Measurements from ENCODE around the gene OR14K1.
"Not testable (repeated sequence)": the region's sequence is repeated elsewhere in the genome, so short reads cannot be mapped to it uniquely, and the experiment has no call there.

Gene OR14K1, protein sequence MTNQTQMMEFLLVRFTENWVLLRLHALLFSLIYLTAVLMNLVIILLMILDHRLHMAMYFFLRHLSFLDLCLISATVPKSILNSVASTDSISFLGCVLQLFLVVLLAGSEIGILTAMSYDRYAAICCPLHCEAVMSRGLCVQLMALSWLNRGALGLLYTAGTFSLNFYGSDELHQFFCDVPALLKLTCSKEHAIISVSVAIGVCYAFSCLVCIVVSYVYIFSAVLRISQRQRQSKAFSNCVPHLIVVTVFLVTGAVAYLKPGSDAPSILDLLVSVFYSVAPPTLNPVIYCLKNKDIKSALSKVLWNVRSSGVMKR

DNA sequence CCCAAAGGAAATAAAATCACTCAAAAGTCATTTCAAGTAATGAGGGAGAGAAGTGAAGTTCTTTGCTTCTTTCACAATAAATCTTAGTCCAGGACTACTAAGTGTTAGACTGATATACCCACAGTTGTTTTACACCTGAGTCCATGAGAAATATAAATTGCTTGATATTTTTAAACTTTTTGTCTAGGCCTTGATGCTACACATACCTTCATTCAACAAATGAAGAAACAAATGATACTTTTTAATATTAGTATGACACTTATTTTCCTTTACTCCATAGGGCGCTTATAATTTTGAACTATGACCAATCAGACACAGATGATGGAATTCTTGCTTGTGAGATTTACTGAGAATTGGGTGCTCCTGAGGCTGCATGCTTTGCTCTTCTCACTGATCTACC lies at the start of gene OR14K1:
TSS of gene OR14K1 (plus strand) at position 301 of the 400 bp plus-strand sequence. CDS start at position 301, 0 bp downstream.
- no peak for DNase-seq

DNA sequence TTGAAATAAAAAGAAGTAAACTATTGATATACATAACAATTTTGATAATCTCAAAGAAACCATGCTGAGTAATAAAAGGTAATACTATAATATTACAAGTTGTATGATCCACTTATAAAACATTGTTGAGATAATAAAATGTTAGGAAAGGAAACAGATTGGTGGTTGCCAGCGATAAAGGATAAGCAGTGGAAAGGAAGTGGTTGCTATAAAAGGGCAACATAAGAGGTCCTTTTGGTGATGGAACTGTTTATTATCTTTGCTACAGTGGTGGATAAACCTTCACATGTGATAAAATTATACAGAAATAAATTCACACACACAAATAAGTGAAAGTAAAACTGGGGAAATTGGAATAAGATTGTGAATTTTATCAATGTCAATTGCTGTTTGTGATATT lies 37.1 kb upstream of the OR14K1 start:
- DNase-seq: no peak

DNA sequence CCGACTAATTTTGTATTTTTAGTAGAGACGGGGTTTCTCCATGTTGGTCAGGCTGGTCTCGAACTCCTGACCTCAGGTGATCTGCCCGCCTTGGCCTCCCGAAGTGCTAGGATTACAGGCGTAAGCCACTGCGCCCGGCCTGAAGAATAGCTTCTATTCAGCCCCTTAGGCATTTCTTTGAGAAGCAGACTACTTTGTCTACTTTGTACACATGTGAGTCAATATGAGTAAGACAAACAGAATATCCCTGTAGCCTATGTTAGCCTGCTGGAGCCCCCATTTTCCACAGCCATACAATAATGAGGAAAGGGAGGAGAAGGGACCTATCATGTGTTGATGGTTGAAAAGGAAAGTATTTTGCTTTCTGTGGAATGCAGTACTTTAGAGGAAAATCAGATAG lies 27.7 kb upstream of the OR14K1 start:
- DNase-seq: not testable (repeated sequence)

DNA sequence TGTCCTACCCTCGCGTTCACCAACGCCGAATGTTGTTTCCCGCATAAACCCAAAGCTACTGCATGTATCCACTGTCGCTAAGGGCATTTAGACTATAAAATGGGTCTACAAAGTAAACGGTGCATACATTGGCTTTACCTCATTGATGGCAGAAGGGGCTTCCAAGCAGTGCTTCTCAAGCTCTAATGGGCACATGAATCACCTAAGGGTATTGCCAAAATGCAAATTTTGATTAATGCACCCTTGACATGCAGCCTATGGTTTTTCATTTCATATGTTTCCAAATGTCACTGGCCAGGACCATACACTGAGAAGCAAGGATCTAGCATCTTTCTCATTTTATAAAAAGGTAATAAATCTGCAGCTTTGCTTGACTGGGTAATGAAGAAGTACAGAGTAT lies 24.7 kb upstream of the OR14K1 start:
- DNase-seq: no peak

DNA sequence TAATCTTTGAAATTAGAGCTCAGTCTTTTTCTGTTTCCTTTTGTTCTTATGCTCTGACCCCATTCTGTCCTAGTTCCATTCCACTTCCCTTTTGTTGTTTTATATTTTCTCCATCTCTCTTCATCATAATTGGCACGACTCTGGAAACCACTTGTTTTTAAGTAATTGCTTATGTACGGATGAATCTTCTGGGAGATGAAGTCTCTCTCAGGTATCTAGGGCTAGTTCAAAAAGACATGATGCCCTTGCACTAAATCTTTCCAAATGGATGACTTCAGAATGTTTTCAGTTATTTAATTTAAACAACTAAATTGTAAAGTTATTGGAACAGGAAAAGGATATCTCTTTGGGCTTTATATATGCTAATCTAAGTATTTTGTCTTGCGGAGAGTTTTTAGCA lies 21.9 kb upstream of the OR14K1 start, which contains the start of gene OR6F1:
TSS of gene OR6F1 (minus strand) at position 101 of the 400 bp plus-strand sequence. CDS start 3,891 bp downstream, outside the sequence.
- DNase-seq: no peak

DNA sequence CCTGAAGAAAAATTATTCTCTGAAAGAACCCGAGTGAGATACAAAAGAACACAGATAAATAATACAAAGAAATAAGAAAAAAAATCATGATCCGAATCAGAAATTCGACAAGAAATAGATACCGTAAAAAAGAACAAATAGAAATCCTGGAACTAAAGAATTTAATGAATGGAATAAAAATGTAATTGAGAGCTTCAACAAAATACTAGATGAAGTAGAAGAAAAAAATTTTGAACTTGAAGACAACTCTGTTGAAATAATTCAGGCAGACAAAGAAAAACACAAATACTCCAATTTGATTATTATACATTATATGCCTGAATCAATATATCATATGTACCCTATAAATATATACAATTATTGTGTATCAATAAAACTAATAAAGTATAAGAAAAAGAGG lies 17.2 kb upstream of the OR14K1 start:
- DNase-seq: no peak

DNA sequence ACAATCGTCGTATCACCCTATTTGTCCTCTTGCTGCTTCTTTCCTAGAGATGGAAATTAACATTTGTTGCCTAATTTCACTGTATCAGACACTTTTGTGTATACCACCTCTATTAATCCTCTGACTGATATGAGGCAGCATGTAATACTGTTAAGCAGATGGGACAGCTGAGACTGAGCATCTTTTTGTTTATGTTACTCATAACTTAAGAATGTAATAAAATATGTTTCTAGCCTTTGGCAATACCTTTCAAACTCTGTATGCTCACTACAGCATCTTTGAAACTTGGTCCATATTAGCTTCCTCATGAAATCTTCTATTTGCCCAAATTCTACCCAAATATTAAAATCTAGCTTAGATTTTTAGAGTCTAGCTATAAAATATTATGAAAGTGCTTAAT lies 2.3 kb downstream of the OR14K1 start:
- no peak for DNase-seq

DNA sequence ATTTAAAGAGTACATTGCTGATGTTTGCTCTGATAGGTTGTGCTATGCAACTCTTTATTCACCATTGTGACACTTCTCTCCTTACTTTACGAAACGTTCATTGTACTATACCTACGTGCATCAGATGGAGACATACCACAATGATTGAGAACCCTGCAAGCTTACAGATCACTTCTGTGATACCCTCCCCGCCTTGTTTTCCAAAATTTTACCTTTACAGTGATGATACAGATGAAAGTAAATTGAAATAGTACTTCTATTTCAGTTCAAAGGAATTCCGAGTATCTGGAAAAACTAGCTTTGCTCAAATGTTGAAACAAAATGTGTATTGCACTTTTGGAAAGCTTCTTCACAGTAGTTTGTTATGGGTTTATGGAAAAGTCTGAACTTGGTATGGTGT lies 3.3 kb downstream of the OR14K1 start:
- no peak for DNase-seq

DNA sequence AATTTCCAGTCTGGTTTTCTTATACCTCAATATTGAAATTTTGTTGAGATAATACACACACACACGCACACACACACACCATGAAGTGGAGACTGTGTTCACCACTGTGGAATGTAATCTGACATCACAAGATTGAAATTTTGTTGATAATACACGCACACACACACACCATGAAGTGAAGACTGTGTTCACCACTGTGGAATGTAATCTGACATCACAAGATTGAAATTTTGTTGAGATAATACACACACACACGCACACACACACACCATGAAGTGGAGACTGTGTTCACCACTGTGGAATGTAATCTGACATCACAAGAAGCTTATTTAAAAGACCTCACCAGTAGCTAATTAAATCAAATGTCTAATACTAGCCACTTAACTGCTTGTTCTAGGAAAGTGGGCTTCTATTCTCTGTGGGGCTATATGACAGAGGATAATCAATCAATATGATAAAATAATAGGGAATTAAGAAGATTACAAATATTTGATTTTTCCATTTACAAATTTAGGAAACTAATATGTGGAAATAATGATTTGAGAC lies 3.9 kb downstream of the OR14K1 start:
- not testable (repeated sequence) for DNase-seq

DNA sequence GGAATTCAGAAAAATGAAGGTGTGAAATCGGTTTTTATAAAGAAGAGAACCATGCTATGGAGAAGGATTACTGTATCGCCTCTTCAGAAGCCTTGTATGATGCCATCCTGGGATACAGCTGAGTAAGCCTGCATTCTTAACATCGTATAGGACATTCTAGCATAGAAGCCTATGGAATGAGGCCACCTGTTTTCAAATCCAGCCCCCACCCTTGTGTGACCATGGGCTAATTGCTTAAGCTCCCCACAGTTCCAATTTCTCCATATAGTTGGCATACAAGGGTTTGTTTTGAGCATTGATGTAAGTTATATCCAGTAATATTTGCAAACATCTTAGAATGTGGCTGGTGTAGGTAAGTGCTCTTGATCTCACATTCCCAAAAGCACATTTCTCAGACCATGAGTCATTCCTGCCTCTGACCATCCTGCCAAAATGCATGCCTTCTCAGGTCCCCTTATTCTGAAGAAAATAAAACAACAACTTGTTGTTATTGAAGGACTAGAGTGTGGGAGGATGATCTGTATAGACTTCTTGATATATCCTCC lies 8.0 kb downstream of the OR14K1 start:
- no peak for DNase-seq

DNA sequence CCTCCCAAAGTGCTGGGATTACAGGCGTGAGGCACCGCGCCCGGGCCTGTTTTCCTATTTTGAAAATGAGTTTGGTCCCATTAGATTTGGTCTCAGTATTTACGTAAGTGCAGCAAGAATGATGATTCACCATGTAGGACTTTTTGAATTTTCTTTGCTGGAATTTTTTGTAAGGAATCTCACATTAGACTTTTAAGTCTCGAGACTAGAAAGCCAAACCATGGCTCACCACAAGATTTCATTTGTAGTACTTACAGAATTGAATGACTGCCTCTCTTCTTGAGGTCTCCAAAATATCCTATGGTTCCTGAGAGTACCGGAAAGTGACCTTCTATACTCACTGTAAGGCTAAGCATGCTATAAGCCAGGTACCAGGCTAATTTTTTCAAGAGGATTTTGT lies 9.2 kb downstream of the OR14K1 start:
- no peak for DNase-seq

DNA sequence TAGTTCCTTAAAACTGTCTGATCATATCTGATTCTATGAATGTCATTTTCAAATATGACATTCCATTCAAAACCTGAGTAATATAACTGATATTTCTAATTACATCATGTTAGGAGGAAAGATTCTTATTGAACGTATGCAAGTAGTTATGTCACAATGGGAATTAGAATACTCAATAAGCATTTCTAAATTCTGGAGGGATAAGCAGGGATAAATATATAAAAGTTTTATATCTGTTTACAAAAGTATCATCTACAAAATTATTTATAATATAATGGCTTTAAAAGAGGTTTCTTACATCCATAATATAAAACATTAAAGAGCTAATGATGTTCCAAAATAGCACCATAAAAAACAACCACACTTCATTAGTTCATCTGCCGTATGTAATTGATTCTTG lies 9.6 kb downstream of the OR14K1 start, which contains the start of gene OR14A2:
TSS of gene OR14A2 (minus strand) at position 101 of the 400 bp plus-strand sequence.
- no peak for DNase-seq

DNA sequence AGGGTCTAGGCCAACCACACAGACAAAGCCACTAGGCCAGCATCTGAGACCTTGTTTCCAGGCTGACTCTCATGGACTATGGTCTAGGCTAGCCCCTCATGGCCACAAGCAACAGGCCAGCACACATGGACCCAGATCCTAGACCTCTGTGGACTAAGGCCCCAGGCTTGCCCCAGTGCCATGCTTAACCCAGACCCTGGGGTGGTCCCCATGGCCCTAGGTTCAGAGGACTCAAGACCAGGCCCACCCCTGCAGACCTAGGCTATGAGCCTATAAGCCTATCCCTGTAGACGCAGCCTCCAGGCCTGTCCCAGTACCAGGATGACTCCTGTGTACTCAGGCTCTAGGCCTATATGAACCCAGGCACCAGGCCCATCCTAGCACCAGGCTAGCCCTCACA lies 11.5 kb downstream of the OR14K1 start:
- no peak for DNase-seq

DNA sequence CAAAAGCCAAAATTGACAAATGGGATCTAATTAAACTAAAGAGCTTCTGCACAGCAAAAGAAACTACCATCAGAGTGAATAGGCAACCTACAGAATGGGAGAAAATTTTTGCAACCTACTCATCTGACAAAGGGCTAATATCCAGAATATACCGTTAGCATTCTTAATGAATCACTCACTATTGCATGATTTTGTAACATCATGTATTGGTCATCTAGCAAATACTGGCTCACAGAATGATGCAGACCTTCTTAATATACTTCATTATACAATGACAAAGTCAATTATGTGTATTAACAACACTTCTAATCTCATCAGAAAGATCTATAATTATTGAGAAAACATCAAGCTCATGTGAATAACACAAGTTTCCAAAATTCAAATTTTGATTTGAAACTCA lies 15.9 kb downstream of the OR14K1 start:
- DNase-seq: not testable (repeated sequence)

DNA sequence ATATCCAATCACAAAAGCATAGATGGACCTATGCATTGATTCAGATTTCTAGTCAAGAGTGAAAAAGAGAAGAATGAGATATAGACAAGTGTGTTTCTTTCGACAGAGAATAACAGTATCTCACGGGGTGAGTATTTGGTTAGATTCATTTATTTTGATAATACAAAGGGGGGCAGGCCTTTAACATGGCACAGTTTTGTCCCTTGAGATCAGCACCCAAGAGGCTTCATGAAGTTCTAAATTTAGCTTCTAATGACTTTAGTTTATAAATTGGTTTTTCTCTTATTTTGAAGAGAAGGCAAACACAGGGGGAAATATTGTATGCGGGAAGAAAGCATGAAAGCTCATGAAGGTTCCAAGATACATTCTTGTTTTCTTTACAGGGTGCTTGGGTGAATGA lies 22.0 kb downstream of the OR14K1 start, which contains the start of gene OR1C1:
TSS of gene OR1C1 (minus strand) at position 101 of the 400 bp plus-strand sequence. CDS start 2,150 bp downstream, outside the sequence.
- no peak for DNase-seq

DNA sequence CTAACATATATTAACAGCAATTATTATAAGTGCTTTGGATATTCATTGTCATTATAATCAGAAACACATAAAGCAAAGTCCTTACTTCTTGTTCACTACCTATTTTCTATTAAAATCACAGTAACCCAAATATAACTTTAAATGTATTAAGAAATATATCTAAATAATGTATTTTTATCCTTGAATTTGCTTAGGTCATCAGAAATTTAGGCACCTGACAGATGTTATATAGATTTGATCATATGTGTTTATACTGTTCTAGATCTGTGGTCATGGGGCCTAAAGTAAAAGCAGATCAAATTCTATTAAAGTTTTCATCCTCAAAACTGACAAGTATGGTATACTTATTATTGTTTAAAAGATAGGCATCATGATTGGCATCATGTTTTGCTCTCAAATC lies 31.2 kb downstream of the OR14K1 start:
- DNase-seq: no peak
